ENCODE measurements around the gene MACROD2. TPM values are rescaled to one million over a fixed set of nuclear protein-coding genes. Genes with fewer than 3 reads are reported as not detected.
A peak's percentile ranks its signal among the peaks of the same experiment; 100 is the strongest.

Gene MACROD2
- total and polyA plus RNA-seq, 8 donors = 0.78 to 31.3 (median 10.9) TPM; not detected in 1

GRCh38 chr20:15461938-15462337, 1466.6 kb downstream of the MACROD2 start:
- Histone ChIP-seq H3K27ac (no peak overlapping the region), H3K4me3 (no peak overlapping the region), H3K4me1 (no peaks in the 10 kb centered on the region), H3K36me3 (no peaks in the 10 kb centered on the region), H3K27me3 (no peaks in the 10 kb centered on the region), H3K9me3 (no peaks in the 10 kb centered on the region)
- DNase-seq = no peak
- intact Hi-C loops (cut with DNase I; ENCODE audit: low total_unique reads) = no loop called here
- 90 to 95% (median 95%) methylated on average over 4 of the region's 4 CpGs for WGBS, 5 donors
- no peak for TF ChIP-seq POLR2A (IDR thresholded peaks at IDR 0.05)
- no peak for TF ChIP-seq EP300 (IDR thresholded peaks at IDR 0.05)
- TF ChIP-seq, protein P1, sequence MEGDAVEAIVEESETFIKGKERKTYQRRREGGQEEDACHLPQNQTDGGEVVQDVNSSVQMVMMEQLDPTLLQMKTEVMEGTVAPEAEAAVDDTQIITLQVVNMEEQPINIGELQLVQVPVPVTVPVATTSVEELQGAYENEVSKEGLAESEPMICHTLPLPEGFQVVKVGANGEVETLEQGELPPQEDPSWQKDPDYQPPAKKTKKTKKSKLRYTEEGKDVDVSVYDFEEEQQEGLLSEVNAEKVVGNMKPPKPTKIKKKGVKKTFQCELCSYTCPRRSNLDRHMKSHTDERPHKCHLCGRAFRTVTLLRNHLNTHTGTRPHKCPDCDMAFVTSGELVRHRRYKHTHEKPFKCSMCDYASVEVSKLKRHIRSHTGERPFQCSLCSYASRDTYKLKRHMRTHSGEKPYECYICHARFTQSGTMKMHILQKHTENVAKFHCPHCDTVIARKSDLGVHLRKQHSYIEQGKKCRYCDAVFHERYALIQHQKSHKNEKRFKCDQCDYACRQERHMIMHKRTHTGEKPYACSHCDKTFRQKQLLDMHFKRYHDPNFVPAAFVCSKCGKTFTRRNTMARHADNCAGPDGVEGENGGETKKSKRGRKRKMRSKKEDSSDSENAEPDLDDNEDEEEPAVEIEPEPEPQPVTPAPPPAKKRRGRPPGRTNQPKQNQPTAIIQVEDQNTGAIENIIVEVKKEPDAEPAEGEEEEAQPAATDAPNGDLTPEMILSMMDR (IDR thresholded peaks at IDR 0.05) = no peak
- TF ChIP-seq POLR2AphosphoS5 (IDR thresholded peaks at IDR 0.05) = no peak

DNA sequence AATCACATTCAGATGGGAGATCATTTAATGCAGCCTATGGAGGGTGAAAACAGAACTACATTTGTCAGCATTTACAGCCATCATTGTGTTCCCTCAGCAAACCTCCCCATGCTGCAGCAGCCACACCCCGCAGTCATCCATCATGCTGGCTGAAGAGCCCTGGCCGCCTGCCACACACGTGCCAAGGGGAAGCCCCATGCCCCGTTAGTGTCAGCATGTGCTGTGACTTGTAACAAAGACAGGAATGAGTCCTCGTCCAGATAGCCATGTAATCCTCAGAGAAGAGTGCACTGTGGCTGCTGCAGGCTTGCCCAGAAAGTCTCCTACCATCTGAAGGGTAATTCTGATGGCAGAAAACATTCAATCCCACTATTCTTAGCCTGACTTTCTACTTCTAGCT, 1480.2 kb downstream of the MACROD2 start:
- Histone ChIP-seq H3K4me1 (peaks cover 0 to 6% (median 0%) of the 10 kb centered on the region in 4 donors), H3K9me3 (no peaks in the 10 kb centered on the region), H3K27me3 (no peaks in the 10 kb centered on the region), H3K36me3 (no peaks in the 10 kb centered on the region), H3K27ac (no peak overlapping the region), H3K4me3 (no peak overlapping the region)
- TF ChIP-seq EP300 (IDR thresholded peaks at IDR 0.05) (no peak), POLR2A (IDR thresholded peaks at IDR 0.05) (no peak), POLR2AphosphoS5 (IDR thresholded peaks at IDR 0.05) (no peak)
- TF ChIP-seq, protein P1 (IDR thresholded peaks at IDR 0.05) = no peak
- 8 to 15% (median 12%) methylated on average over 5 of the region's 5 CpGs for WGBS, 5 donors
- DNase-seq = peak; percentile 43 to 83
- intact Hi-C loops (cut with DNase I; ENCODE audit: low total_unique reads) = no loop called here

DNA sequence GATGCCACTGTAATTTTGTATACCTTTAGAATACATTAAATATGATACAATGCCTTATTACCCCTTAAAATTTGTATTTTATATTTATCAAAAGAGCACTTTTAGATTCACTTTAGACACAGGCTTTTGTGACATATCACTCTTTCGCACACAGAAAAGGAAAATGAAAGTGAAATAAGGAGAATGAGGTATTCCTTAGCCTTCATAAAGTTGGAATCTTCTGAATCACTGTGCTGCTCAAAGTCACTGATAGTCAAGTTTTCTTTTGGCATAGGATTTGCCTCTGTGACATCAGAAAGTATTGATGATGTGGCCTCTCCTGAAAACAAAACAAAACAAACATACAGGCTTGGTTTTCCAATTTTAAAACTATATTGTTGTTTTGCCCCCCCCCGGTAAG, 1480.9 kb downstream of the MACROD2 start:
- intact Hi-C loops (cut with DNase I; ENCODE audit: low total_unique reads) = no loop called here
- 74 to 86% (median 75%) methylated on average over 2 of the region's 2 CpGs for WGBS, 5 donors
- Histone ChIP-seq H3K27ac (no peak overlapping the region), H3K4me3 (no peak overlapping the region), H3K27me3 (no peaks in the 10 kb centered on the region), H3K9me3 (no peaks in the 10 kb centered on the region), H3K36me3 (no peaks in the 10 kb centered on the region), H3K4me1 (peaks cover 0 to 6% (median 0%) of the 10 kb centered on the region in 4 donors)
- no peak for DNase-seq
- TF ChIP-seq POLR2A (IDR thresholded peaks at IDR 0.05) = no peak
- TF ChIP-seq, protein P1 (IDR thresholded peaks at IDR 0.05) = no peak
- no peak for TF ChIP-seq EP300 (IDR thresholded peaks at IDR 0.05)
- no peak for TF ChIP-seq POLR2AphosphoS5 (IDR thresholded peaks at IDR 0.05)

GRCh38 chr20:15476781-15477180, 1481.5 kb downstream of the MACROD2 start:
- 84 to 97% (median 93%) methylated on average over 5 of the region's 5 CpGs for WGBS, 5 donors
- intact Hi-C loops (cut with DNase I; ENCODE audit: low total_unique reads) = no loop called here

More at GRCh38 chr20:15476781-15477180, 1481.5 kb downstream of the MACROD2 start:
- DNase-seq = no peak
- no peak overlapping the region for H3K27ac ChIP-seq
- no peaks in the 10 kb centered on the region for H3K9me3 ChIP-seq
- H3K4me3 ChIP-seq = no peak overlapping the region
- H3K27me3 ChIP-seq = no peaks in the 10 kb centered on the region
- H3K4me1 ChIP-seq = peaks cover 0 to 6% (median 0%) of the 10 kb centered on the region in 4 donors
- no peaks in the 10 kb centered on the region for H3K36me3 ChIP-seq
- TF ChIP-seq, protein P1 (IDR thresholded peaks at IDR 0.05) = no peak
- TF ChIP-seq POLR2A (IDR thresholded peaks at IDR 0.05) = no peak
- TF ChIP-seq POLR2AphosphoS5 (IDR thresholded peaks at IDR 0.05) = no peak
- TF ChIP-seq EP300 (IDR thresholded peaks at IDR 0.05) = no peak
